Left ventricle myocardium inferior (tissue), 1 donor: ENCODE measurements around the gene CPSF7. TPM values are rescaled to one million over a fixed set of nuclear protein-coding genes. Genes with fewer than 3 reads are reported as not detected.

Experiments
- DNase-seq: peaks from one replicate; pipeline ENCODE4 v3.0.0-alpha.2; 2020
- H3K27ac ChIP-seq: fragments of 200-600 bp; replicated peaks from 2 replicates; pipeline ENCODE4 v1.8.0; 2021
- H3K27me3 ChIP-seq: fragments of 200-600 bp; 2 replicates; pipeline ENCODE4 v1.8.0; 2021; ENCODE audit warnings: low read depth
- H3K36me3 ChIP-seq: fragments of 200-600 bp; 2 replicates; pipeline ENCODE4 v1.8.0; 2021
- H3K4me1 ChIP-seq: fragments of 200-600 bp; 2 replicates; pipeline ENCODE4 v1.8.0; 2021
- H3K4me3 ChIP-seq: fragments of 200-600 bp; 2 replicates; pipeline ENCODE4 v1.8.0; 2021; ENCODE audit warnings: mild to moderate bottlenecking, moderate library complexity
- H3K9me3 ChIP-seq: fragments of 200-600 bp; replicated peaks from 2 replicates; pipeline ENCODE4 v1.8.0; 2021
- CTCF ChIP-seq: fragments of 200-600 bp; IDR thresholded peaks from 2 replicates; pipeline ENCODE4 v1.8.0; 2021; ENCODE audit warnings: antibody characterized with exemption, mild to moderate bottlenecking, borderline replicate concordance
- intact Hi-C: fragments of 100-400 bp; cut with micrococcal nuclease; formaldehyde crosslinking; loops from one replicate; pipeline ENCODE4 v1.11.0; 2022
- total RNA-seq: library from RNA; stranded (reverse); fragmentation: NEBNext Ultra II Directional; extraction: Animal tissue kit (Norgen Biotek cat#: 25700); gene quantifications from one replicate; pipeline ENCODE4 v1.2.1, GENCODE V29; 2021
- donor health status: DM: no; HTN: yes; CAD: no; lungs with severe emphysema.

CPSF7 gene
- total RNA-seq, 1 donor from 2014 or later = 39.9 TPM

GRCh38 chr11:61403658-61404057 is 26.1 kb downstream of the CPSF7 start:
- TF ChIP-seq CTCF = no peak
- Histone ChIP-seq H3K27ac (no peak overlapping the region), H3K36me3 (peaks cover 68% of the 10 kb centered on the region), H3K9me3 (no peaks in the 10 kb centered on the region), H3K27me3 (no peaks in the 10 kb centered on the region), H3K4me1 (no peaks in the 10 kb centered on the region), H3K4me3 (no peak overlapping the region)
- DNase-seq = no peak
- intact Hi-C loops = no loop called here

- H3K9me3 ChIP-seq = no peaks in the 10 kb centered on the region
- intact Hi-C loops = no loop called here
- H3K36me3 ChIP-seq = peaks cover 60% of the 10 kb centered on the region
- no peak for TF ChIP-seq CTCF
- no peak overlapping the region for H3K4me3 ChIP-seq
- H3K27ac ChIP-seq = no peak overlapping the region
- DNase-seq = no peak
- no peaks in the 10 kb centered on the region for H3K4me1 ChIP-seq
- no peaks in the 10 kb centered on the region for H3K27me3 ChIP-seq
Measured at GRCh38 chr11:61401573-61401972, 28.2 kb downstream of the CPSF7 start.

- TF ChIP-seq CTCF = no peak
- Histone ChIP-seq H3K4me1 (no peaks in the 10 kb centered on the region), H3K9me3 (no peaks in the 10 kb centered on the region), H3K27me3 (no peaks in the 10 kb centered on the region), H3K27ac (no peak overlapping the region), H3K4me3 (no peak overlapping the region), H3K36me3 (peaks cover 60% of the 10 kb centered on the region)
- intact Hi-C loops = no loop called here
- no peak for DNase-seq
Measured at GRCh38 chr11:61401173-61401572, 28.6 kb downstream of the CPSF7 start.

GRCh38 chr11:61392981-61393595 is 36.7 kb downstream of the CPSF7 start:
- DNase-seq = no peak
- Histone ChIP-seq H3K4me1 (peaks cover 24% of the 10 kb centered on the region), H3K9me3 (no peaks in the 10 kb centered on the region), H3K36me3 (peaks cover 32% of the 10 kb centered on the region), H3K27me3 (no peaks in the 10 kb centered on the region), H3K4me3 (peak overlapping the region; percentile 88), H3K27ac (peak overlapping the region; percentile 89)
- no peak for TF ChIP-seq CTCF
- intact Hi-C loops = no loop called here

GRCh38 chr11:61390161-61390560 is 39.6 kb downstream of the CPSF7 start:
- H3K4me1 ChIP-seq = peaks cover 27% of the 10 kb centered on the region
- peaks cover 12% of the 10 kb centered on the region for H3K36me3 ChIP-seq
- no peaks in the 10 kb centered on the region for H3K27me3 ChIP-seq
- no peak for DNase-seq
- no peak overlapping the region for H3K27ac ChIP-seq
- H3K4me3 ChIP-seq = no peak overlapping the region
- intact Hi-C loops = no loop called here
- no peaks in the 10 kb centered on the region for H3K9me3 ChIP-seq
- no peak for TF ChIP-seq CTCF
